Activated CD4-positive, alpha-beta T cell treated with anti-CD3 and anti-CD28 coated beads, Interleukin-2, amount 50 U/mL, for 24 hours (primary cell): ENCODE measurements around the gene PBOV1.

Source experiments
- DNase-seq, 2 donors: peaks; one replicate each; pipeline ENCODE4 v3.0.0-alpha.2; 2020; ENCODE audit warnings: low read depth in 1 of 2, low spot score in 1 of 2

Gene PBOV1

DNA sequence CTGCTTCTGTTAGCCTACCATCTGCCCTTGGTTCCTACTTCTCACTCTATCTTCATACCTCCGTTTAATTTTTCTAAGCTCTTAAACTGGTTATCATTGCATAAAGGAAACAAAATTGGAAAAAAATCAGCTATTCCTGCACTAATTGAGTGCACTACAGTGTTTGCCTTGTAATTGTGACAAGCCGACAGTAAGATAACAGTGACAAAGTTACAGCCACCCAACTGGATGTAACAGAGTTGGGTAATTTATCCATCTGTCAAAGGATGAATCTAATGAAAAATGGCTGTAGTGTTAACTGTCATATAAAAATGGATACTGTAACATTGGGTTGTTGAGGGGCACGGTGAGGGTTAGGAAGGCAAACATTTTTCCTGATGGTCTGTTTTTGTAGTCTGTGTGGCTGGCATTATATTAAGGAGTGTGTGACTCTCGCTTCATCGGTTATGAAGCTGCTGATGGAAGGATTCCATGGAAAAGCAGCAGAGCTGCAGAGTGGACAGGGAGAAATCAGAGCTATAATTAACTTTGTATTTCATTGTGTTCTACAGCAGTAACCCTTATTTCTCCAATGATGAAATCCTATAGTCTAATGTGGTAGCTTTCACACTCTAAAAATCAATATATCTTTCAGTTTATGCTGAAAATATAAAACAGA is 12.7 kb downstream of the PBOV1 start:
- DNase-seq: no peak

DNA sequence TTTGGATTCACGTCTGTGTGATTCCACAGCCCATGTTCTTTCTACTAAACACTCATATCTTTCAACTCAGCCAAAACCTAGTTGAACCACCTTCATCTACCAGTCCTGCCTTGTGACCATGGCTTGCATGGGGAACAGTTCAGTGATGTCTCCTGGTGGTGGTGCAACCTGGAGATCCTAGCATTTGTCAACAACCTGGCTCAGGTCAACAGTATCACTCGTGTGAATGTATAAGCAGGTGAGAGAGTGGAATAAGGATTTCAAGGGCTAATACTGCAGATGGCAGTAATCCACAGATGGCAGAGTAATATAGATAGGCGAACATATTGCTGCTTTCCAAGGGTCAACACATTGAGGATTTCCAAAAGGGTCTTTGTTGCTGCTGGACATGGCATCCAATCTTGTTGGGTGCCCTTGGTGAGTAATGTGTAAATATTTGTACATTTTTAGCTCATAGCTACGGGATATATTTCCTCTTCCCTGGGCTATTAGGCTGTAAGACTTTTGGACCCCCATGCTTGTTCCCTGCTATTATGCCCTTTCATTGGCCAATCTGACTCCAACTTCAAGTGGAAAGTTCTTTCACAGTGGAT is 13.4 kb downstream of the PBOV1 start:
- no peak for DNase-seq

DNA sequence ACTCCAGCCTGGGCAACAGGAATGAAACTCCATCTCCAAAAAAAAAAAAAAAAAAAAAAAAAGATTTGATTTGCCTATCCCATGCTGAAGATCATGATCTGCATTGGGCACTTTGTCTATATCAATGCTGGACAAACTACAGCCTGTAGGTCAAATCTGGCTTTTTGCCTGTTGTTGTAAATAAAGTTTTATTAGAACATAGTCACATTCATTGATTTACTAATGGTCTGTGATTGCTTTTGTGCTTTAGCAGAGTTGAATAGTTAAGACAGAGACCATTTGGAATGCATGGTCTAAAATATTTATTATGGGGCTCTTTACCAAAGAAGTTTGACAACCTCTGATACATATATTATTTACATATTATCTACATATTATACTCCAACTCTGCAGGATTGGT is 14.0 kb downstream of the PBOV1 start:
- DNase-seq: no peak

DNA sequence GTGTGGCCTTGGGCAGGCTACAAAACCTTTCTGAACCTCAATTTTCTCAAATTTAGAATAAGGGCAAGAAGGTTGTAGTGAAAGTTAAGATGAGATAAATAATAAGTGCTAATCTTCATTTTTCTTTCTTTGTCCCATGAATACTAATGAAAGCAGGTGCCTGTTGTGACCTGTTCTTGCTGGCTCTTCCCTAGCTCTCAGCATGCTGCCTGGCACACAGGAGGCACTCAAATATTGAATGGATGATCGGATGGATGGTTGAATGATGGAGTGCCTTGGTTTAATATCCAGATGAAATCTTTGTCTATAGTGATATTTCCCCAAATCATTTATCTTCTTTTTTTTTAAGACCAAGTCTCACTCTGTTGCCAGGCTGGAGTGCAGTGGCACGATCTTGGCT is 15.0 kb downstream of the PBOV1 start:
- no peak for DNase-seq

DNA sequence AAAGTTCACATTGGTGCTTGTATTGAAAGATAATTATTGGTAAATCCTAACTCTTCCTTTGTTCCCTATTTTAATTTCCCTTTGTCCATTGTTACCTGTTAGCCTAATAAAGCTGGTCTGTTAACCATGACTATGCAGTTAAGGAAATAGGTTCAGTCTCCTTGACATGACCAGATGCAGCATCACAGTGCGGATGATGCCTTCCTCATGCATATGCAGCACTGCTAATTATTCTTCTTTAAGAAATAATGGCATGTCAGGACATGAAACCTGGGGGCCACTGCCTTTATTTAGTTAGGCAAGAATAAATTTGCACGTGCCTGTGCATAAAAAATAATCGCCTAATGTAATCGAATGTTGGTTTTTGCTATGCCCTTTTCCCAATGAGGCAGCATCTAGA is 16.5 kb downstream of the PBOV1 start:
- no peak for DNase-seq

DNA sequence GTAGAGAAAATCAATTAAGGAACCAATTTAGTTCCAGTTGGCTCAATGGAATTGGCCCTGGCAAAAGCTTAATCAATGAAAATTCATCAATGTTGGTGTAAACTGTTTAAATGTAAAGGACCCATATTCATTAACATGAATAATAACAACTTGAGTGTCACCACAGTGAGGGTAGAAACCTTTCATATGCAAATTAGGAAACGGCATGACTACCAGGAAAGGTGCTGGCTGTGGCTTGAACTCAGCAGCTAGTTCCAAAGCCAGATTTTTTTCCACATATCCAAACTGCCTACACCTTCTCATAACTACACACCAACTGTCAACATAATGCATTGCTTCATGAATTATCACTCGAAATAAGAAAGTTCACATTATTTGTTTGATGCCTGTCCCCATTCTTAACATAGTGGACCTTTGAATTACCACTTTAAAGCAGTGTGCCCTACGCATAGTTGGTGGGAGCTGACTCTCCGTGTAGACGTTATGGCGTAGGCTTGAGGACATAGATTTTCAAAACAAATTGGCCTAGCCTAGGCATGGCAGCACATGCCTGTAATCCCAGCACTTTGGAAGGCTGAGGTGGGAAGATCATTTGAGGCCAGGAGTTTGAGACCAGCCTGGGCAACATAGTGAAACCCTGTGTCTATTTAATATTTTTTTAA is 19.7 kb downstream of the PBOV1 start:
- DNase-seq: no peak

DNA sequence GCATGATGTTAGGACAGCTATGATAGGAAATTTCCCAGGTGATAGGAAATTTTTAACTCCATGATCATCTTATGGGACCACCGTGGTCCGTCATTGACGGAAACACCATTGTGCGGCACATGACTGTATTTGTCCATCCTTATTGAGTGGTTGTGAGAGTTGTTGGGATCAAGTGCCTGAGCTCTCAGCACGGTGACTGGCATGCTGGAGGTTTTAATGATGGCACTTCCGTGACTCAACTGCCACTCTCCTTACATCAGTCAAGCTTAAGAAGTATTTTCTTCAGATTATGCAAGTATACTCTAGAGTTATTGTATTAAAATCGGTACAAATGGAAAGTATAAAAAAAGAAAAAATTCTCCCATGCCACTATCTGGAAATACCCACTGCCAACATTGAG is 20.7 kb downstream of the PBOV1 start:
- DNase-seq: no peak

DNA sequence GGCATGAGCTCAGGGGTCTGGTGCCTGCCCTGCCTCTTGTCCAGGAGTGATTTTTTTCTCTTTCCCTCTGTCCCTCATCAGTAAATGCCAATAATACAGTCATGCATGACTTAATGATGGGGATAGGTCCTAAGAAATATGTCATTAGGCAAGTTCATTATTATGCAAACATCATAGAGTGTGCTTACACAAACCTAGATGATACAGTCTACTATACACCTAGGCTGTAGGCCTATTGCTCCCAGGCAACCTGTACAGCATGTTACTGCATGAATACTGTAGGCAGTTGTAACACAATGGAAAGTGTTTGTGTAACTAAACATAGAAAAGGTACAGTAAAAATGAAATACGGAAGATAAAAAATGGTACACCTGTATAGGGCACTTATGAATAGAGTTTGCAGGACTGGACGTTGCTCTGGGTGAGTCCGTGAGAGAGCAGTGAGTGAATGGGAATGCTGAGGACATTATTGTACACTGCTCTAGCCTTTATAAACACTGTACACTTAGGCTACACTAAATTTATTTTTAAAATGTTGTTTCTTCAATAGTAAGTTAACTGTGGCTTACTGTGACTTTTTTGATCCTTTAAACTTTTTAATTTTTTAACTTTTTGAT is 22.1 kb downstream of the PBOV1 start:
- no peak for DNase-seq

DNA sequence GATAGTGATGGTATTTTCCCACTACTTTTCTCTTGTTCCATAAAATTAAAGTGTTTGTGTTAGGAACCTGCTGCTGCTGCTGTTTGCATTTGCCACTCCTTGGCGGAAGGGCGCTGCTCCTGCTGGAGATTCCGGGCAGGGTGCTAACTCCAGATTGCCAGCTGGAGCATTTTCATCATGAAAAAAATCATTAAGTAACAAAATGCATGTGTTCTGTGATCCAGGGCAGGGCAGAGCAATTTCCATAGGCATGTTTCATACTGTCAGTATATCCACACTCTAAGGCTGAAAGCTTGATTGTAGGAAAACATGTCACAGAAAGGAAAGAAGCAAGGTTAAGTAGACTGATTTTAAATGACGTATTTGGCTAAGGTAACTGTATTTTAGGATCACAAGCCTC is 24.0 kb downstream of the PBOV1 start:
- no peak for DNase-seq

DNA sequence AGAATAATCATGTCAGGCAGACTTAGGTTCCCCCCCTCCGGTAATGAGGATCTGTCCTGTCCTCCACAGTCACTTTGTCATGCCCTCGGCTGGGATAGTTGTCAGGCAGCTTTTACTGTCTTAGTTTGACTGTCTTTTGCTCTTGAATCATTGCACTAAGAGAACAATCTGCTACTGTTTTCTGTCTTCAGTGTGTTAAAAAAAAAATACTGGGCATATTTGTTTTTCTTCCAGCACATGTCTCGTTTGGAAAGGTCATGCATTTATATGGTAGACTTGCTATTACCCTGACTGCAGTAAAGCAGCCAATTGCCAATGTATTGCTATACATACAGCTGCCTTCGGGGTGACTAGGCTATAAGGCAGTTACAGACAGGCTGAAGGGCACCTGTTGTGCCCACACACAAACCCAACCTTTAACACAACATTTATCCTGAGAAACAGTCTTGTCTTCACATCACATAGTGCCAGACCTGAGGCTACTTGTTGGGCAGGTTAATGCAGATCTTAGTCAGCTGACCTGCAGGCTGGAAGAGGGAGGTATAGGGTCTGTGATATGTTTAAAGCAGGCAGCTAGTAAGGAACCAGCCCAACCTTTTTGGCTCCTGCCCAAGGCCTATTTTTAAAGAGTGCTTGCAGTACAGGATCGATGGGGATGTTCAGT is 29.9 kb downstream of the PBOV1 start:
- DNase-seq: no peak

DNA sequence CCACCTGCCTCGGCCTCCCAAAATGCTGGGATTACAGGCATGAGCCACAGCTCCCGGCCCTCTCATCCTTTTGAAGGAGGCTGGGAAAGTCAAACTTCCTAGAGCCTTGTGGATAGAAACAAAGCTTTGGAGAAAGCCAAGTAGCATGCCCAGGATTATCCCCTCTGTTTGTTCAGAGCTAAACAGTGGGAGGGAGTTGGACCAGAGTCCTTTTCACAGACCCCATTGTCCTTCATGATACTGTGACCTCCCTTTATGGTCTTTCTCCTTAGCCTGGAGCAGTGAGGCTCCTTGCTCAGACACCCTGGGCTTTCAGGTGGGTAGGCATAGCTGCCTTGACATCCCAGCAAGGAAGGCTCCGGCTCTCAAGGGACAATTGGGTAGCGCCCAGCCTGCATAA is 31.1 kb downstream of the PBOV1 start:
- no peak for DNase-seq

DNA sequence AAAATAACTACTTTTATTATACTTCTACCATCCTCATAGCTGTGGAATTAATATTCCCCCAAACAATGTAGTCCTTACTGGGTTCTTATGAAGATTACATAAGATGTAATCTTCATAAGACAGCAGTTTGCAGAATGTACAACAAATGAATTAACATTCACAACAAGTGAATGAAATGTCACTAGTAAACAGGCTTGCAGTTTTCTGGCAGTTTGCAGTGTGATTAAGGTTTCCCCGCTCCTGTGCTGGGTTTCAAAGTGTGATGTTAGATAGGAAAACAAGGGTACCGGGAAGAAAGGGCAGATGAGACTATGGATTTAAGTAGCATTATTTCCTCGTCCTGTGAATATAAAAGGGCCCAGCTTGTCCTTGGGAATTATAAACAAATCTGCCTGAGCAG is 34.1 kb downstream of the PBOV1 start:
- DNase-seq: no peak

DNA sequence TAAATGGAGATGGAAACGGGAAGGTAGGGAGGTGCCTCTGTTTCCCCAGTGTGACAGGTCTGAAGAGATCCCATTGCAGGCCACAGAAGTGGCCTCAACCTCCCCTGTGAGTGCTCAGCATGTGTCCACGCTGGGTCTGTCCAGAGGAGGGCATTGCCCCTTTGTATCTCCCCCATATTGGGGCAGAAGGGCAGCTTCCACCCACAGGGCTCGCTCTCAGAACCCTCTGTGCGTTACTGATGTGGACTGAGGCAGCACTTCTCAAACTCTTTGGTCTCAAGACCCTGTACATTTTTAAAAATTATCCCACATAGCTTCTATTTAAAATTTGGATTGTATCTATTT is 34.5 kb downstream of the PBOV1 start:
- DNase-seq: no peak

DNA sequence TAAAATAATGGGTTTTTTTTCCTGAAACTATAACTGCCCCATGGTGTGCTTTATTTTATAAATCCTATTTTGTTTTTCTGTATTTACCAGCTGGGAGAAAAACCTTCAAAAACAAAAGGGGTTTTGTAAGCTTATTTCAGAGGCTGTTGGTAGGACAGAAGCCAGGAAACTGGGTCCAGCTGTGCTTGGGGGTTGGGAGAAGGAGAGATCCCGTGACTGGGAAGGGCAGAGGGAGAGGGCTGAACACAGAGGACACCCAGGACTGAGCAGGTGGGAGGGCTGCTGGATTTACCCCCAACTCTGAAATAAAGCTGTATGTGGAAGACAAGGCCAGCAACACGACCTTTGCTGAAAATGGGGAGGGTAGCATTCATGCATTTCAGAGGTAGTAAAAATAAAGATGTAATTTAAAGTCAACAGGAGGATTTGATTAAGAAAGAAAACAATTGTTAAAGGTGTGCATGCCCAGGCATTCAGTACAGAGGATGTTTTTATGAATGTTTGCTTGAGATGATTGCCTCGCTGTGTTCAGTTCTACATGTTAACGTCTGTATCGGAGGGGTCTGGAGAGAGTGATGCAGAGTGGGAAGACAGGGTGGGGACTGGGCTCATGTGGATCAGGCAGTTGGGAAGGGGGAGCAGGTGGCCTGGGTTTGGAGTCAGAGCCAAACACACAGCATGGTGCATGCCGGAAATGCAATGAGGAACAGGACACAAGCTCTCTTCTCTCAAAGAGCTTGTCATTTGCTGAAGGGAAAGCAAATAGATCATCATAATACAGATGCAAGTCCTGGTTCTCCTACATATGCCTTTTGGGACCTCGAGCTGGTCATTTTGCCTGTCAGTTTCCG is 35.1 kb downstream of the PBOV1 start:
- no peak for DNase-seq

DNA sequence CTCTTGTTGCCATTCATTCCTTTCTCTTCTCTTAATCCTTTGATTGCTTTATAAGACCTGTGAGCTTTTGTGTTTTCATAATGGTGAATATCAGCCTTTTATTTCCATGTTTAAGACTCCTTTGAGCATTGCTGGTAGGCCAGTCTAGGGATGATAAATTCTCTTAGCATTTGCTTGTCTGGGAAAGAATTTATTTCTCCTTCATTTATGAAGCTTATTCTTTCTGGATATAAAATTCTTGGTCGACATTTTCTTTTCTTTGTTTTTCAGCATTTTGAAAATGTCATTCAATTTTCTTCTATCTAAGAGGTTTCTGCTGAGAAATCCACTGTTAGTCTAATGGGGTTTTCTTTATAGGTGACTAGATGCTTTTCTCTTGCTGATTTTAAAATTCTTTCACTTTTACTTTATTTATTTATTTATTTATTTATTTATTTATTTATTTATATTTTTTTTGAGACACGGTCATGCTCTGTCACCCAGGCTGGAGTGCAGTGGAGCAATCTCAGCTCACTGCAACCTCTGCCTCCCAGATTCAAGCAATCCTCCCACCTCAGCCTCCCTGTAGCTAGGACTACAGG is 41.5 kb downstream of the PBOV1 start:
- DNase-seq: no peak

DNA sequence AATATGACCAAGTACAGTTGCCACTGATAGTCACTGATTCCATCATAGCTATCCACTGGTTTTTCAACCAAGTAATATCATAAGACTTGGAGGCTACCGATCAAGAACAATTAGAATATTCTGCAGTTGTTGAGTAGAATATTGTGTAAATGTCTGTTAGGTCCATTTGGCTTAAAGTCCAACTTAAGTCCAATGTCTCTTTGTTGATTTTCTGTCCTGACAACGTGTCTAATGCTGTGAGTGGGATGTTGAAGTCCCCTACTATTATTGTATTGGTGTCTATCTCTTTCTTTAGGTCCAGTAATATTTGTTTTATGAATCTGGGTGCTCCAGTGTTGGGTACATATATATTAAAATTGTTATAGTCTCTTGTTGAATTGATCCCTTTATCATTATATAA is 42.7 kb downstream of the PBOV1 start:
- no peak for DNase-seq
